ENCODE data around the gene TIAM2.
"Not testable (repeated sequence)": the region's sequence is repeated elsewhere in the genome, so short reads cannot be mapped to it uniquely, and the experiment has no call there.

Gene TIAM2

DNA sequence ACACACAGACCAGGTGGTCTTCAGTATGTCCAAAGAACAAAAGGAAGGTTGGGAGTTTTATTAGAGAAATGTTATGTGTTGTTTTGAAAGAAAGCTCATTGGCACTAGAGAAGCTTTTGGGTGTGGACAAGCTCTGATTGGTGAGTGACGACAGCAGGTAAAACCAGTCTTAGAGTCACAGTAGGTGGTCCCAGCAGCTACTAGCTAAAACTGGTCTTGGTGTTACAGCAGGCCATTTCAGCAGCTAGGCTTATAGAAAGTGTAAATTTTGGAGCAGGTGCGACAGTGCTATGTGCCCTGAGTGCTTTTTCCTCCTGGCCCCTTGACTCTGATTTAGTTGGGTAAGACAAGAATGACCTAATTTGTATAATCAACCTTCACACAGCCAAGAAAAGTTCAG, 272.3 kb downstream of the TIAM2 start:
- Histone ChIP-seq H4K12ac (ENCODE audit: low read depth, low read length) (no peak overlapping the region), H3K4ac (ENCODE audit: low read depth, low read length) (no peak overlapping the region), H3K14ac (ENCODE audit: low read length) (no peak overlapping the region), H2BK5ac (ENCODE audit: low read depth, low read length, poor library complexity) (no peak overlapping the region), H3K9me3 (ENCODE audit: insufficient read depth, low read depth, low read length) (no peaks in the 10 kb centered on the region), H2BK12ac (ENCODE audit: low read length) (no peak overlapping the region), H3K79me1 (ENCODE audit: low read length) (no peaks in the 10 kb centered on the region), H3K9ac (ENCODE audit: low read length) (no peak overlapping the region), H3K27me3 (ENCODE audit: insufficient read depth, low read length) (no peaks in the 10 kb centered on the region), H3K27ac (ENCODE audit: low read depth, low read length) (no peak overlapping the region), H2AK5ac (ENCODE audit: low read length) (no peak overlapping the region), H3K4me2 (ENCODE audit: low read length) (no peak overlapping the region), H3K79me2 (ENCODE audit: control insufficient read depth, insufficient read depth, low read length, poor library complexity) (no peaks in the 10 kb centered on the region), H3K23ac (ENCODE audit: low read length) (no peak overlapping the region), H3K4me1 (ENCODE audit: control insufficient read depth in 1 of 2, insufficient read depth in 2 of 2, low read length in 2 of 2) (no peaks in the 10 kb centered on the region), H3K4me3 (ENCODE audit: low read depth, low read length) (no peak overlapping the region), H4K91ac (ENCODE audit: low read depth, low read length) (no peak overlapping the region), H4K8ac (ENCODE audit: low read depth, low read length) (no peak overlapping the region), H3K18ac (ENCODE audit: low read length) (no peak overlapping the region), H3K36me3 (ENCODE audit: control insufficient read depth in 1 of 2, insufficient read depth in 2 of 2, low read length in 2 of 2) (peaks cover 0 to 3% of the 10 kb centered on the region in 2 experiments), H2AFZ (ENCODE audit: insufficient read depth, low read length, poor library complexity) (no peak overlapping the region), H2BK120ac (ENCODE audit: insufficient read depth, low read length, poor library complexity) (no peak overlapping the region)
- no CpG with 5 or more reads among the region's 2 CpGs for WGBS (ENCODE audit: extremely low coverage, insufficient coverage, insufficient read length)
- DNase-seq = no peak

DNA sequence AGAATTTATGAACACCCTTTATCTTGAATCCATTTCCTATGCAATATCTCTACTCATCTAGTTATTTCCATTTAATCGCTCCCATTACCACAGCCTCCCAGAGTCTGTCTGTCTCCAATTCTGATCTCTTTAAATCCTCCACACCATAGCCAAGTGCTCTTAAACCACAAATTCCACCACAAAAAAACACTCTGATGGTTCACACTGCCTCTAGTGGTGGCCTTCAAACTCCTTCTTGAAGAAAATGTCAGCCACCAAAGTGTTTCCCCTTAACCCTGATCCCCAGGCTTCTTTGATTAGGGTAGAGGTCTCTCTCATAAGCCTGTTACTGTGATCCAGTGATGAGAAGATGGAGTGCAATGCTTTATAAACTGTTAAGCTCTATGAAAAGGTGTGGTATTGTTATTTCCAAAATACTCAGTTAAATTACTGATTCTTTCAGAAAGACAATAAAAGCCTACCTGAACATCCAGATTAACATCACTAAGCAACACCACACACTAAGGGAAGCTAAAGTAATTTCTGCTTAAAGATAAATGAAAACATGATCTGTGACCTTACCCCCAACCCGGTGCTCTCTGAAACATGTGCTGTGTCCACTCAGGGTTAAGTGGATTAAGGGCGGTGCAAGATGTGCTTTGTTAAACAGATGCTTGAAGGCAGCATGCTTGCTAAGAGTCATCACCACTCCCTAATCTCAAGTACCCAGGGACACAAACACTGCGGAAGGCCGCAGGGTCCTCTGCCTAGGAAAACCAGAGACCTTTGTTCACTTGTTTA, 273.2 kb downstream of the TIAM2 start:
- not testable (repeated sequence) for H2BK12ac ChIP-seq (ENCODE audit: low read length); H4K12ac ChIP-seq (ENCODE audit: low read depth, low read length); H2BK5ac ChIP-seq (ENCODE audit: low read depth, low read length, poor library complexity); H3K27me3 ChIP-seq (ENCODE audit: insufficient read depth, low read length); H3K27ac ChIP-seq (ENCODE audit: low read depth, low read length); H4K91ac ChIP-seq (ENCODE audit: low read depth, low read length); H3K4ac ChIP-seq (ENCODE audit: low read depth, low read length); H3K36me3 ChIP-seq (ENCODE audit: control insufficient read depth in 1 of 2, insufficient read depth in 2 of 2, low read length in 2 of 2); H2AFZ ChIP-seq (ENCODE audit: insufficient read depth, low read length, poor library complexity); H3K9ac ChIP-seq (ENCODE audit: low read length); H2BK120ac ChIP-seq (ENCODE audit: insufficient read depth, low read length, poor library complexity); H3K4me1 ChIP-seq (ENCODE audit: control insufficient read depth in 1 of 2, insufficient read depth in 2 of 2, low read length in 2 of 2); H3K4me3 ChIP-seq (ENCODE audit: low read depth, low read length); H4K8ac ChIP-seq (ENCODE audit: low read depth, low read length); H3K23ac ChIP-seq (ENCODE audit: low read length); H3K9me3 ChIP-seq (ENCODE audit: insufficient read depth, low read depth, low read length); H3K14ac ChIP-seq (ENCODE audit: low read length); H3K4me2 ChIP-seq (ENCODE audit: low read length); H2AK5ac ChIP-seq (ENCODE audit: low read length); H3K79me1 ChIP-seq (ENCODE audit: low read length); H3K79me2 ChIP-seq (ENCODE audit: control insufficient read depth, insufficient read depth, low read length, poor library complexity); H3K18ac ChIP-seq (ENCODE audit: low read length)
- DNase-seq = peak in 1 of 2 donors; percentile 47
- WGBS (ENCODE audit: extremely low coverage, insufficient coverage, insufficient read length) = no CpG with 5 or more reads among the region's 5 CpGs

DNA sequence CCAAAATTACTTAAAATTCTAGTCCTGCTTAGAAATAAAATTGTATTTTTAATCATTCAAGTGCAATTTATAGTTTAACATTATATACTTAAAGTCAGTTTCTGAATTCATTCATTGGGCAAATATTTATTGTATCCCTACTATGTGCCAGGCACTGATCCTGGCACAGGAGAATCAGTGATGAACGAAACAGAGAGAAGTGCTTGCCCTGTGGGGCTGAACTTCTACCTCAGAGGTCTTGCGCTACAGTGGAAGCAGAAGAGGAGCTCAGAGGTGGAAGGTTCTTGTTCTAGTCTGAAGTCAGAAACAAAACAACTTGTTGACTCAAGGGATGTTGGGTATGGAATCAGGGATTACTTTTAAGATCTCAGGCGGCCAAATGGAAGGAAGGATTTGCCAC, 274.6 kb downstream of the TIAM2 start:
- H3K36me3 ChIP-seq (ENCODE audit: control insufficient read depth in 1 of 2, insufficient read depth in 2 of 2, low read length in 2 of 2) = peaks cover 0 to 3% of the 10 kb centered on the region in 2 experiments
- no peaks in the 10 kb centered on the region for H3K4me1 ChIP-seq (ENCODE audit: control insufficient read depth in 1 of 2, insufficient read depth in 2 of 2, low read length in 2 of 2)
- no CpG with 5 or more reads among the region's 3 CpGs for WGBS (ENCODE audit: extremely low coverage, insufficient coverage, insufficient read length)
- no peak overlapping the region for H4K91ac ChIP-seq (ENCODE audit: low read depth, low read length)
- H3K4ac ChIP-seq (ENCODE audit: low read depth, low read length) = no peak overlapping the region
- H3K14ac ChIP-seq (ENCODE audit: low read length) = no peak overlapping the region
- H4K8ac ChIP-seq (ENCODE audit: low read depth, low read length) = no peak overlapping the region
- no peak overlapping the region for H3K23ac ChIP-seq (ENCODE audit: low read length)
- H2BK120ac ChIP-seq (ENCODE audit: insufficient read depth, low read length, poor library complexity) = no peak overlapping the region
- H2AFZ ChIP-seq (ENCODE audit: insufficient read depth, low read length, poor library complexity) = no peak overlapping the region
- no peak overlapping the region for H3K18ac ChIP-seq (ENCODE audit: low read length)
- no peak overlapping the region for H3K27ac ChIP-seq (ENCODE audit: low read depth, low read length)
- no peaks in the 10 kb centered on the region for H3K79me2 ChIP-seq (ENCODE audit: control insufficient read depth, insufficient read depth, low read length, poor library complexity)
- no peak overlapping the region for H2BK5ac ChIP-seq (ENCODE audit: low read depth, low read length, poor library complexity)
- H2AK5ac ChIP-seq (ENCODE audit: low read length) = no peak overlapping the region
- peak overlapping the region; percentile 38 for H2BK12ac ChIP-seq (ENCODE audit: low read length)
- DNase-seq = no peak
- H3K27me3 ChIP-seq (ENCODE audit: insufficient read depth, low read length) = no peaks in the 10 kb centered on the region
- no peak overlapping the region for H4K12ac ChIP-seq (ENCODE audit: low read depth, low read length)
- no peaks in the 10 kb centered on the region for H3K79me1 ChIP-seq (ENCODE audit: low read length)
- no peaks in the 10 kb centered on the region for H3K9me3 ChIP-seq (ENCODE audit: insufficient read depth, low read depth, low read length)
- H3K4me3 ChIP-seq (ENCODE audit: low read depth, low read length) = no peak overlapping the region
- H3K4me2 ChIP-seq (ENCODE audit: low read length) = no peak overlapping the region
- no peak overlapping the region for H3K9ac ChIP-seq (ENCODE audit: low read length)

DNA sequence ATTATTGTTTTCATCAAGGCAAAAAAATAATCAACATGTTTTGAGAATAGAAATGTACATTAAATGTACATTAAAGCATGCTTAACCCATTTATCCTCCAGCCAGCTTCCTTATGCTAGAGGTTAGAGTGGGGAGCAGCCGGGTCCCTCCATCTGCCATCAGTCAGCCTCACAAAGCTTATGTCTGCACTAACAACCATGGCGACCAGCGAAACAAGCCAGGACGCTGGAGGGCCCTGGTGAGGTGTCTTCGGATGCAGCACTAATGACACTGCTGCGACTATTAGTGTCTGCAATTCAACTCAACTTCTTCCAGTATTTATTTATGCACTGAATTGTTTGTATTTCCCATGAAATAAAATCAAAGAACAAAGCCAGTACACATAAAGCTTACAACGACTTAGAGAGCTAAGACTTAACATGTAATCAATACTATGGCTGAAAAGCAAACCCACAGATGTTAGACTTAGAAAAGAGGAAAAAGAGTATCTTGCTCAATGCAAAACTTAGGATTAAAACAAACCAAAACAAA, 275.5 kb downstream of the TIAM2 start:
- Histone ChIP-seq H3K36me3 (ENCODE audit: control insufficient read depth in 1 of 2, insufficient read depth in 2 of 2, low read length in 2 of 2) (peaks cover 0 to 2% of the 10 kb centered on the region in 2 experiments), H3K9me3 (ENCODE audit: insufficient read depth, low read depth, low read length) (peaks cover under 1% of the 10 kb centered on the region), H4K91ac (ENCODE audit: low read depth, low read length) (no peak overlapping the region), H4K8ac (ENCODE audit: low read depth, low read length) (no peak overlapping the region), H3K4me3 (ENCODE audit: low read depth, low read length) (no peak overlapping the region), H3K79me2 (ENCODE audit: control insufficient read depth, insufficient read depth, low read length, poor library complexity) (peaks cover under 1% of the 10 kb centered on the region), H3K18ac (ENCODE audit: low read length) (no peak overlapping the region), H3K27me3 (ENCODE audit: insufficient read depth, low read length) (no peaks in the 10 kb centered on the region), H3K4me1 (ENCODE audit: control insufficient read depth in 1 of 2, insufficient read depth in 2 of 2, low read length in 2 of 2) (peaks cover under 1 to 1% of the 10 kb centered on the region in 2 experiments), H3K79me1 (ENCODE audit: low read length) (peaks cover under 1% of the 10 kb centered on the region), H3K23ac (ENCODE audit: low read length) (no peak overlapping the region), H2BK120ac (ENCODE audit: insufficient read depth, low read length, poor library complexity) (no peak overlapping the region), H3K4me2 (ENCODE audit: low read length) (no peak overlapping the region), H2BK12ac (ENCODE audit: low read length) (no peak overlapping the region), H2BK5ac (ENCODE audit: low read depth, low read length, poor library complexity) (no peak overlapping the region), H3K9ac (ENCODE audit: low read length) (no peak overlapping the region), H3K14ac (ENCODE audit: low read length) (no peak overlapping the region), H4K12ac (ENCODE audit: low read depth, low read length) (peak overlapping the region; percentile 51), H3K27ac (ENCODE audit: low read depth, low read length) (no peak overlapping the region), H2AFZ (ENCODE audit: insufficient read depth, low read length, poor library complexity) (no peak overlapping the region), H3K4ac (ENCODE audit: low read depth, low read length) (no peak overlapping the region), H2AK5ac (ENCODE audit: low read length) (no peak overlapping the region)
- DNase-seq = no peak
- WGBS (ENCODE audit: extremely low coverage, insufficient coverage, insufficient read length) = no CpG with 5 or more reads among the region's 7 CpGs

Measured in trophoblast cell (in vitro differentiated cells and primary cell).